ENCODE data around the gene IKBKE.

- TF ChIP-seq, protein P1, sequence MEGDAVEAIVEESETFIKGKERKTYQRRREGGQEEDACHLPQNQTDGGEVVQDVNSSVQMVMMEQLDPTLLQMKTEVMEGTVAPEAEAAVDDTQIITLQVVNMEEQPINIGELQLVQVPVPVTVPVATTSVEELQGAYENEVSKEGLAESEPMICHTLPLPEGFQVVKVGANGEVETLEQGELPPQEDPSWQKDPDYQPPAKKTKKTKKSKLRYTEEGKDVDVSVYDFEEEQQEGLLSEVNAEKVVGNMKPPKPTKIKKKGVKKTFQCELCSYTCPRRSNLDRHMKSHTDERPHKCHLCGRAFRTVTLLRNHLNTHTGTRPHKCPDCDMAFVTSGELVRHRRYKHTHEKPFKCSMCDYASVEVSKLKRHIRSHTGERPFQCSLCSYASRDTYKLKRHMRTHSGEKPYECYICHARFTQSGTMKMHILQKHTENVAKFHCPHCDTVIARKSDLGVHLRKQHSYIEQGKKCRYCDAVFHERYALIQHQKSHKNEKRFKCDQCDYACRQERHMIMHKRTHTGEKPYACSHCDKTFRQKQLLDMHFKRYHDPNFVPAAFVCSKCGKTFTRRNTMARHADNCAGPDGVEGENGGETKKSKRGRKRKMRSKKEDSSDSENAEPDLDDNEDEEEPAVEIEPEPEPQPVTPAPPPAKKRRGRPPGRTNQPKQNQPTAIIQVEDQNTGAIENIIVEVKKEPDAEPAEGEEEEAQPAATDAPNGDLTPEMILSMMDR (IDR thresholded peaks at IDR 0.05; ENCODE audit: low read depth, low read length, poor library complexity, severe bottlenecking), result no peak
- TF ChIP-seq EZH2phosphoT487 (IDR thresholded peaks at IDR 0.05; ENCODE audit: borderline replicate concordance, low read length), result no peak
Observed at GRCh38 chr1:206484901-206485300, 14.6 kb downstream of the IKBKE start.

Measured in DOHH2 (cell line).